ENCODE results near the gene CREB3L1. TPM values are rescaled to one million over a fixed set of nuclear protein-coding genes. Genes with fewer than 3 reads are reported as not detected.
A peak's percentile ranks its signal among the peaks of the same experiment; 100 is the strongest.

Gene CREB3L1, protein sequence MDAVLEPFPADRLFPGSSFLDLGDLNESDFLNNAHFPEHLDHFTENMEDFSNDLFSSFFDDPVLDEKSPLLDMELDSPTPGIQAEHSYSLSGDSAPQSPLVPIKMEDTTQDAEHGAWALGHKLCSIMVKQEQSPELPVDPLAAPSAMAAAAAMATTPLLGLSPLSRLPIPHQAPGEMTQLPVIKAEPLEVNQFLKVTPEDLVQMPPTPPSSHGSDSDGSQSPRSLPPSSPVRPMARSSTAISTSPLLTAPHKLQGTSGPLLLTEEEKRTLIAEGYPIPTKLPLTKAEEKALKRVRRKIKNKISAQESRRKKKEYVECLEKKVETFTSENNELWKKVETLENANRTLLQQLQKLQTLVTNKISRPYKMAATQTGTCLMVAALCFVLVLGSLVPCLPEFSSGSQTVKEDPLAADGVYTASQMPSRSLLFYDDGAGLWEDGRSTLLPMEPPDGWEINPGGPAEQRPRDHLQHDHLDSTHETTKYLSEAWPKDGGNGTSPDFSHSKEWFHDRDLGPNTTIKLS
- polyA plus RNA-seq (2013, experiment 1 of 2; ENCODE audit: insufficient read length): 452 TPM
- polyA plus RNA-seq (2013, experiment 2 of 2; ENCODE audit: insufficient read length): 462 TPM

DNA sequence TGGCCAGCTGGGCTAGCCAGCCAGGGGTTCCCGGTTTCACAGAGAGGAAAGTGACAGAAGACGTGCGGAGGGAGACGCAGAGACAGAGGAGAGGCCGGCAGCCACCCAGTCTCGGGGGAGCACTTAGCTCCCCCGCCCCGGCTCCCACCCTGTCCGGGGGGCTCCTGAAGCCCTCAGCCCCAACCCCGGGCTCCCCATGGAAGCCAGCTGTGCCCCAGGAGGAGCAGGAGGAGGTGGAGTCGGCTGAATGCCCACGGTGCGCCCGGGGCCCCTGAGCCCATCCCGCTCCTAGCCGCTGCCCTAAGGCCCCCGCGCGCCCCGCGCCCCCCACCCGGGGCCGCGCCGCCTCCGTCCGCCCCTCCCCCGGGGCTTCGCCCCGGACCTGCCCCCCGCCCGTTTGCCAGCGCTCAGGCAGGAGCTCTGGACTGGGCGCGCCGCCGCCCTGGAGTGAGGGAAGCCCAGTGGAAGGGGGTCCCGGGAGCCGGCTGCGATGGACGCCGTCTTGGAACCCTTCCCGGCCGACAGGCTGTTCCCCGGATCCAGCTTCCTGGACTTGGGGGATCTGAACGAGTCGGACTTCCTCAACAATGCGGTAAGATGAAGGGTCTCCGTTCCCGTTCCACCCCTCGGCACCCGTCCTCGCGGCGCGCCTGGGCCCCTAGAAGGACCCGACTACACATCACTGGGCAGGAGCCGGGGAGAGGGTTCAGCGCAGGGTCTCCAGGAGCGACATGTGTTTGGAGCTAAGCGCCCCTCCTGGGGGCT lies at the start of gene CREB3L1:
CREB3L1 (plus strand) TSS at position 41 of the 765 bp plus-strand sequence; CDS start at position 491, 450 bp downstream.
- no peak for DNase-seq

DNA sequence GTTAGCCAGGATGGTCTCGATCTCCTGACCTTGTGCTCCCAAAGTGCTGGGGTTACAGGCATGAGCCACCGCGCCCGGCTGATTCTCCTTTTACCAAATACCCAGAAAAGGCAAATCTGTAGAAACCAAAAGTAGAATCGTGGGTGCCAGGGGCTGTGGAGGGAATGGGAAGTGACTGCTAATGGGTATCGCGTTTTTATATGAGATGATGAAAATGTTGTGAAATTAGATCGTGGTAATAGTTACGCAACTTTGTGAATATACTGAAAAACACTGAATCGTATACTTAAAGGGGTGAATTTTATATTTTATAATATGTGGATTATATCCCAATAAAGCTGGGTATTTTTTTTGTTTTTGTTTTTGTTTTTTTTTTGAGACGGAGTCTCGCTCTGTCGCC lies 48.2 kb upstream of the CREB3L1 start:
- no peak for DNase-seq

GRCh38 chr11:46234311-46234710 lies 43.2 kb upstream of the CREB3L1 start:
- no peak for DNase-seq

- no peak for DNase-seq
Measured at GRCh38 chr11:46235777-46236688, 41.4 kb upstream of the CREB3L1 start.

- DNase-seq: no peak
Measured at GRCh38 chr11:46236918-46237247, 40.6 kb upstream of the CREB3L1 start.

DNA sequence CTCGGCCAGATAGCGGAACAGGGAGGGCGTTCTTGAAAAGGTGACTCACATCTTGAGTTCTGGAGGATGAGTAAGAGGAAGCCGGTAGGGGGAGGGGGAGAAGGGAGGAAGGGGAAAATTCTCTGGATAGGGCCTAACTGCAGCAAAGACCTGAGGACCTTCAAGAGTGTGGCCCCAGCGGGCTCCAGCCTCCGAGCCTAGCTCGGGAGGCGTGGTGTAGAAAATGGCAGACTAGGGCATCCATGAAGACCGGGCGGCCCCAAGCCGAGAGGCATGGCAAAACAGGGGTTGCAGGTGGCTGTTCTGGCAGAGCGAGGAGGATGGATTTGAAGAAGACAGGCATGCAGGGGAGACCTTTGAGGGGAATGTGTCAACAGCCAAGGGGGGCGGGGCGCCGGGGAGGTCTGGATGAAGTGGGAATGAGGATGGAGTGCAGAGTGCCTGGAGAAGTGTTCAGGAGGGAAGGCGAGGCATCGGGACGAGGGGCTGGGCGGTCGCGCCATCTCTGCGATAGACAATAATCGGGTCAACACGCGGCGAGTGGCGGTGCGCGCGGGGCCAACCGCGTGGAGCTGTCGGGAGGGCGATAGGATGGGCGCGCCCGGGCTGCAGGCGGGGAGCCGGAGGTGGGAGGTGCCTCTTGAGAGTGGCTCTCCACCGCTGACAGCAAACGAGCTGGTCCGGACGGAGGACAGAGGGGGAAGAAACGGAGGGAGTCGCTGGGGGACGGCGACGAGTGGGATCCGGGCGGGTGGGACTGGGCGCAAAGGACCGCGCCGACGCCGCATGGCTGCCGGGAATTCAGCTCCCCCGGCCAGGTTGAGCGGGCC lies 40.0 kb upstream of the CREB3L1 start:
- DNase-seq: peak; percentile 90

DNA sequence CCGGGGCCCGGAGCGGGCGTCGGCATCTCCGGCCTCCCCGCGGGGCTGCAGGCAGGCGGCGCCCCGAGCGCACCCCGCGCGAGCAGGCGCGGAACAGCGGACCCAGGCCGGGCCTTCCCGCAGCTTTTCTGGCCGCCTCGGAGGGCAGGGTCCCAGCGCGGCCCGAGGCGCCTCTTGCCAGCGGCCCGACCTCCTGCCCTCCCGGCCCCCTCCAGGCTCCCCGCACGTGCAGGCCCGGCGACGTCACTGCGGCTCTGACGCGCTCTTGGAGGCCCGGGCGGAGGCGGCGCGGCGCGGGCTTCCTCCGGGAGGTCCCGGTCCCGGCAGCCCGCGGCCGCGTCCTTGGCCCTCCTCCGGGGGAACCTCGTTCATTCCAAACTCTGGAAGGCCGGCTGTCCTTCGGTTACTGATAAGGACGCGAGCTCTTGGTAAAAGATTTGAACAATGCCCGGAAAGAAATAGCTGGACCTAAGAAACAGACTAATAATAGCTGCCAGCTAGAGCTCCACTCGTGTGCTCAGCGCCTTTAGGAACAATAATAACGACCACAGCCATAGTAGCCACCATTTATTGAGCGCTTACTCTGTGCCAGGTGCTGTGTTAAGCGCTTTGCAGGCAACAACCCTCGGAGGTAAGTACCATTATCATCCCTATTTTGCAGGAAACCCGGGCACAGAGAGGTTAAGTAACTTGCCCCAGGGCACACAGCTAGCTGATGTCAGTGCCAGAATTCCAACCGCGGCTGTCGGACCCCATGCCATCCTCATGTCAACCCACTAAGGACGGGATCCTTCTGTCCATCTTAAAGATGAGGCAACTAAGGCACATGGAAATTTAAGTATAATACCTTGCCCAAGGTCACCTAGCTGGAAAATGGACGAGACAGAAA lies 39.1 kb upstream of the CREB3L1 start:
- DNase-seq: peak; percentile 63

- DNase-seq: peak; percentile 90
Measured at GRCh38 chr11:46238967-46239800, 38.3 kb upstream of the CREB3L1 start.

DNA sequence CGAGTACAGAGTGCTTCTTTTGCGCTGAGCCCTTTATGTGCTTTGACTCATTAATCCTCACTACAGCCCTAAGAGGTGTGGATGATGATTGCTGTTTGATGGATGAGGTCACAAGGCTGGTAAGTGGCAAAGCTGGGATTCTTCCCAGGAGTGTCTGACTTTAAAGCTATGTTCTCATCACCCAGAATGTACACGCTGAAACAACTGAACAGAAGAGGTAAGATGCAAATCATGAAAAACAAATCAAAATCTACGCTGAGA lies 37.7 kb upstream of the CREB3L1 start:
- peak; percentile 70 for DNase-seq

- peak; percentile 31 for DNase-seq
Measured at GRCh38 chr11:46240371-46240770, 37.1 kb upstream of the CREB3L1 start.

DNA sequence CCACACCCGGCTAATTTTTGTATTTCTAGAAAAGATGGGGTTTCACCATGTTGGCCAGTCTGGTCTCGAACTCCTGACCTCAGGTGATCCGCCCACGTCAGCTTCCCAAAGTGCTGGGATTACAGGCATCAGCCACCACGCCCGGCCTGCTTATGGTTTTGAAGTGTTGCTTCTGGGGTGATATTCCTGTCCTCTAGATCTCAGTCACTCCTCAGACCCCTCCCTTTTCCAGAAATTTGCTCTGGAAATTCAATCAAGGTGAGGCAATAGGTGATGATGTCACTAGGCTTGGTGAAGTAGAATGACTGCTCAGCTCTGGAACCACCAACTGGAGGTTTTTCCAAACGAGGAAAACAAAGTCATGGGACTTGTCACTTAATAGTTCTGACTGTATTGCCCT lies 36.6 kb upstream of the CREB3L1 start:
- no peak for DNase-seq

- no peak for DNase-seq
Measured at GRCh38 chr11:46242041-46242951, 35.2 kb upstream of the CREB3L1 start.

DNA sequence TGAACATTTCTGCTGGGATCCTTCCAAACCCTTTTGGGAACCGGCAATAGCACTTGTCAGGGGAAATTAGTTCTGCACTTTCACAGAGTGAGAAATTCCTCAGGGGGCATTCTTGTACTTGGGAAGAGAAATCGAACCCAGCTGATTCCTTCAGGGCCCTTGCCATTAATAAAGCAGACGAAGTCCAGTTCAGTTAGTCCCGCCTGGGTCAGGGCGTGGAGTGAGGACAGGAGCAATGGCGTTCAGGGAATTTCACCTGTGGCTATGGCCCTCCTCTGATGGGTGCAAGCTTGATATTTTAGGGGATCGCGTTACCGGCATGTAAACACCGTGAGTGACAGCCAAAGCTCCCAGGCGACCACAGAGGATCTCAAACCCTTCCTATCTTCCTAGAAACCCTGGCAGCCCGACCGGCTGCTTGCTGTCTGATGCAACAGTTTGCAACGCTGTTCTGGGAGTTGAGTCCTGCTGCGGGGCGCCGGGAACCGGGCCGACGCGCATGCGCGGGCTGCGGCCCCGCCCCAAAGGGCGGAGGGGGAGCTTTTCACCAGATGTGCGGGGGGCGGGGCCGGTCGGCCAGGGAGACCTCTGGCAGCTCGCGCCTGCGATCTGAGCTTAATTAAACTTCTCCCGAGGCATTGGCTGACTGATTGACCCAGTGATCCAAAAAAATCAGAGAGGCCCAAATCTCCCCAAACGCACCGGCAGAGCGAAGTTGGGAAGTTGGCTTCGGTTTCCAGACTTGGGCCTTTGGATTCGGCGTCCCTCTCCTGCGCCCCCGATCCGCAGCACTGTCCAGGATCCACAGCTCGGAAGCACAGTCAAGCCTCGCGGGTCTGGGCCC lies 34.3 kb upstream of the CREB3L1 start:
- peak; percentile 99 for DNase-seq

- no peak for DNase-seq
Measured at GRCh38 chr11:46243796-46244109, 33.7 kb upstream of the CREB3L1 start.

- peak; percentile 86 for DNase-seq
Measured at GRCh38 chr11:46246521-46246920, 30.9 kb upstream of the CREB3L1 start.

- peak; percentile 44 for DNase-seq
Measured at GRCh38 chr11:46247090-46247489, 30.4 kb upstream of the CREB3L1 start.

GRCh38 chr11:46247659-46248058 lies 29.8 kb upstream of the CREB3L1 start:
- DNase-seq: peak; percentile 44
